AG09319 (cell line): ENCODE measurements around the gene TCEAL5.
"Not testable (repeated sequence)": the region's sequence is repeated elsewhere in the genome, so short reads cannot be mapped to it uniquely, and the experiment has no call there.

Source experiments
- DNase-seq: peaks from one replicate; pipeline ENCODE4 v3.0.0-alpha.2; 2010; ENCODE audit warnings: low read depth; ENCODE audit errors: extremely low read depth
- TF ChIP-seq, protein P1 (sequence below): IDR thresholded peaks from 2 replicates; pipeline ENCODE4 v1.5.1; 2011; ENCODE audit warnings: low read depth, mild to moderate bottlenecking, inconsistent platforms, low read length, moderate library complexity

TCEAL5 gene, protein sequence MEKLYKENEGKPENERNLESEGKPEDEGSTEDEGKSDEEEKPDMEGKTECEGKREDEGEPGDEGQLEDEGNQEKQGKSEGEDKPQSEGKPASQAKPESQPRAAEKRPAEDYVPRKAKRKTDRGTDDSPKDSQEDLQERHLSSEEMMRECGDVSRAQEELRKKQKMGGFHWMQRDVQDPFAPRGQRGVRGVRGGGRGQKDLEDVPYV

DNA sequence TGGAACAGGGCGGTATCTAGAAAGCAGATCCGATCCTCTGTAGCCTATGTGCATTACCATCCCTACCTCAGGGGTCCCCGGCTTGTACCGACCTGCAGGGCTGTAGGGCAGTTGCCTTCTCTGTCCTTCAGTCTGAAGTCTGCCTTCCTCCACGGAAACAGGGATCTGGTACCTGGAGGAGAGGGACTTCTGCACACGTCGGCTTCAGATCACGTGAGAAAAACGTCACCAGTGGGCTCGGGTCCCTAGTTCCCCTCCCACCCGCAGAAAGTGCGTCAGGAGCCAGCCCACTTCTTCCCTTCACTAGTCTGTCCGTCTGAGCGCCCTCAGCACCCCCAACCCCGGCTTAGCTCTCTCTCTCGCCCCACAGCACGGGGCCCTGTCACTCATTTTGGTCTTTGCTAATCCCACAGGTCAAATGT lies at the start of gene TCEAL5:
TSS of gene TCEAL5 (minus strand) at position 170 of the 422 bp plus-strand sequence. CDS start 2,187 bp downstream, outside the sequence.
- no peak for DNase-seq
- TF ChIP-seq, protein P1, sequence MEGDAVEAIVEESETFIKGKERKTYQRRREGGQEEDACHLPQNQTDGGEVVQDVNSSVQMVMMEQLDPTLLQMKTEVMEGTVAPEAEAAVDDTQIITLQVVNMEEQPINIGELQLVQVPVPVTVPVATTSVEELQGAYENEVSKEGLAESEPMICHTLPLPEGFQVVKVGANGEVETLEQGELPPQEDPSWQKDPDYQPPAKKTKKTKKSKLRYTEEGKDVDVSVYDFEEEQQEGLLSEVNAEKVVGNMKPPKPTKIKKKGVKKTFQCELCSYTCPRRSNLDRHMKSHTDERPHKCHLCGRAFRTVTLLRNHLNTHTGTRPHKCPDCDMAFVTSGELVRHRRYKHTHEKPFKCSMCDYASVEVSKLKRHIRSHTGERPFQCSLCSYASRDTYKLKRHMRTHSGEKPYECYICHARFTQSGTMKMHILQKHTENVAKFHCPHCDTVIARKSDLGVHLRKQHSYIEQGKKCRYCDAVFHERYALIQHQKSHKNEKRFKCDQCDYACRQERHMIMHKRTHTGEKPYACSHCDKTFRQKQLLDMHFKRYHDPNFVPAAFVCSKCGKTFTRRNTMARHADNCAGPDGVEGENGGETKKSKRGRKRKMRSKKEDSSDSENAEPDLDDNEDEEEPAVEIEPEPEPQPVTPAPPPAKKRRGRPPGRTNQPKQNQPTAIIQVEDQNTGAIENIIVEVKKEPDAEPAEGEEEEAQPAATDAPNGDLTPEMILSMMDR = no peak

DNA sequence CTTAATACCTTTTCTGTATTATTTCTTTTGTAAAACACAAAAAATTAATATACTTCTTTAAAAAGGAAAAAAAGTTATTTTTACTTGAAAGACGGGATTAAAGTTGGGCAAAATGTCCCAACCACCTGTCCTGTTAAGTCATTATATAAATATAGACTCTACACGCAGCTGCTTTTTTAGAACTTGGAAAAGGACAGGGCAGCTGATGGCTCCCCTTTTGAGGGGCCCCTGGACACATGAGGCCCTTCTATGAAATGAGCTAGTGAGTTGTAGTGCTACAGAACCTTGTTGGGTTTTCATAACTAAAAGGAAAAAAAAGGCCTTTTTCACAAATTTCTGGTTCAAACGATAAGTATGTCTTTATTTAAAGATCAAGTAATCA lies 34.8 kb upstream of the TCEAL5 start:
- DNase-seq = no peak
- TF ChIP-seq, protein P1 = no peak

- no peak for DNase-seq
- TF ChIP-seq, protein P1 = no peak
Observed at GRCh38 chrX:103310555-103311398, 34.2 kb upstream of the TCEAL5 start, which contains the start of gene BEX2. TSS of gene BEX2 (minus strand) at chrX:103310990. CDS start at chrX:103309976, 1,014 bp downstream.

- TF ChIP-seq, protein P1 = no peak
Observed at GRCh38 chrX:103309860-103310554, 33.5 kb upstream of the TCEAL5 start.

GRCh38 chrX:103305666-103306065 lies 29.1 kb upstream of the TCEAL5 start:
- DNase-seq = not testable (repeated sequence)

More at GRCh38 chrX:103309860-103310554, 33.5 kb upstream of the TCEAL5 start:
- DNase-seq = no peak

DNA sequence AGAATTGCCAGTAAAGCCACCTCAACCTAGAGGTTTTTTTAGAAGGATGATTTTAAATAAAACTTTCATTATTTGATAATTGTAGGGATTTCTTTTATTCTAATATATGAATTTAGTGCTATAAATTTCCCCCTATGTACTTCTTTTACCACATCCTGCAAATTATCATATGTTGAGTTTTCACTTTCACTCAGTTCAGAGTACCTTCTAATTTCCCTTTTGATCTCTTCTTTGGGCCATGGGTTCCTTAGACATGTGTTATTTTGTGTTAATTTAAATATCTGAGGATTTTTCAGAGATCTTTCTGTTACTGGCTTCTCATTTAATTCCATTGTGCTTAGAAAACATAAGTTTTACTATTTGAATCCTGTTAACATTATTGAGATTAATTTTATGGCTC lies 28.2 kb upstream of the TCEAL5 start:
- TF ChIP-seq, protein P1 = no peak
- no peak for DNase-seq

DNA sequence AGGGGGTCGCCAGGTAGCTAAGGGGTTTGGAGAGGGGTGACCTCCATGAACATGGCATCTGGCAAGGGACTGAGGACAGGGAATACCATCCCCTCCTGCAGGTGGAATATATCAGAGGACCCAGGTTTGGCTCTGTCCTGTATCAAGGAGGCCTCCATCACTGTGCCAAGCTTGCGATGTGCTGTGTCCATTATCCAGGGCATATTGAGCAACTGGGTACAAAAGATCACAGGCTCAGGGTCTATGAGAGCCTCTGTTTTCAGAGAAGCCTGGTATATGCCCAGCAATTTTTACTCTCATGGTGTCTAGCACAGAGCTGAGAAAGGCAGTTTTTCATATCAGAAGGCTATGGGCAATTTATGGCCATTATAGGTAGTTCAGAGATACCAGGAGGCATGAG lies 16.6 kb upstream of the TCEAL5 start:
- TF ChIP-seq, protein P1 = no peak
- no peak for DNase-seq
